GM12864 (cell line): Measurements from ENCODE around the gene SP140L.

Experiments
- DNase-seq: peaks from one replicate; pipeline ENCODE4 v3.0.0-alpha.2; 2011; ENCODE audit warnings: low read depth
- H3K4me3 ChIP-seq: 2 replicates; pipeline ENCODE4 v1.5.1; 2011; ENCODE audit warnings: mild to moderate bottlenecking, low read depth, low read length, control low read depth
- CTCF ChIP-seq: IDR thresholded peaks from 2 replicates; pipeline ENCODE4 v1.5.1; 2011; ENCODE audit warnings: low read depth, mild to moderate bottlenecking, moderate library complexity, low read length, control low read depth, inconsistent platforms; ENCODE audit errors: missing control alignments

SP140L gene

GRCh38 chr2:230447455-230448451 is 120.8 kb downstream of the SP140L start:
- no peak for TF ChIP-seq CTCF
- H3K4me3 ChIP-seq = no peak overlapping the region; the same call in 1 of the 2 replicates
- peak; percentile 71 for DNase-seq

GRCh38 chr2:230449901-230450467 is 123.0 kb downstream of the SP140L start:
- no peak for TF ChIP-seq CTCF
- DNase-seq = no peak
- H3K4me3 ChIP-seq = no peak overlapping the region

- no peak for DNase-seq
- no peak for TF ChIP-seq CTCF
- no peak overlapping the region for H3K4me3 ChIP-seq
Measured at GRCh38 chr2:230453006-230453405, 126.0 kb downstream of the SP140L start.
